Stimulated activated naive CD8-positive, alpha-beta T cell treated with anti-CD3 and anti-CD28 coated beads, Interleukin-15, amount 100 ng/mL, for 72 hours (primary cell): ENCODE data around the gene ST6GALNAC2.
A peak's percentile ranks its signal among the peaks of the same experiment; 100 is the strongest.
"Not testable (repeated sequence)": the region's sequence is repeated elsewhere in the genome, so short reads cannot be mapped to it uniquely, and the experiment has no call there.

Source experiments
- ATAC-seq: fragments of 150-1000 bp; cut with Tn5 transposase; 2 replicates; pipeline ENCODE4 v1.10.0; 2021; ENCODE audit warnings: mild to moderate bottlenecking, moderate library complexity
- DNase-seq, 2 donors: peaks; one replicate each; pipeline ENCODE4 v3.0.0; 2021 to 2022
- H3K27ac Mint-ChIP-seq, 2 donors: one replicate each; pipeline ENCODE4 v1.8.0; 2022; ENCODE audit warnings: mild to moderate bottlenecking in 2 of 2, mixed read lengths in 2 of 2, moderate library complexity in 2 of 2
- H3K27me3 Mint-ChIP-seq: one replicate; pipeline ENCODE4 v1.8.0; 2022; ENCODE audit warnings: mixed read lengths
- H3K4me1 Mint-ChIP-seq: one replicate; pipeline ENCODE4 v1.8.0; 2022; ENCODE audit warnings: mild to moderate bottlenecking, mixed read lengths
- H3K4me3 Mint-ChIP-seq, 2 donors: one replicate each; pipeline ENCODE4 v1.8.0; 2022; ENCODE audit warnings: mild to moderate bottlenecking in 2 of 2, mixed read lengths in 2 of 2, moderate library complexity in 1 of 2
- H3K9me3 Mint-ChIP-seq, 2 donors: one replicate each; pipeline ENCODE4 v1.8.0; 2022; ENCODE audit warnings: mixed read lengths in 2 of 2

The ST6GALNAC2 gene

DNA sequence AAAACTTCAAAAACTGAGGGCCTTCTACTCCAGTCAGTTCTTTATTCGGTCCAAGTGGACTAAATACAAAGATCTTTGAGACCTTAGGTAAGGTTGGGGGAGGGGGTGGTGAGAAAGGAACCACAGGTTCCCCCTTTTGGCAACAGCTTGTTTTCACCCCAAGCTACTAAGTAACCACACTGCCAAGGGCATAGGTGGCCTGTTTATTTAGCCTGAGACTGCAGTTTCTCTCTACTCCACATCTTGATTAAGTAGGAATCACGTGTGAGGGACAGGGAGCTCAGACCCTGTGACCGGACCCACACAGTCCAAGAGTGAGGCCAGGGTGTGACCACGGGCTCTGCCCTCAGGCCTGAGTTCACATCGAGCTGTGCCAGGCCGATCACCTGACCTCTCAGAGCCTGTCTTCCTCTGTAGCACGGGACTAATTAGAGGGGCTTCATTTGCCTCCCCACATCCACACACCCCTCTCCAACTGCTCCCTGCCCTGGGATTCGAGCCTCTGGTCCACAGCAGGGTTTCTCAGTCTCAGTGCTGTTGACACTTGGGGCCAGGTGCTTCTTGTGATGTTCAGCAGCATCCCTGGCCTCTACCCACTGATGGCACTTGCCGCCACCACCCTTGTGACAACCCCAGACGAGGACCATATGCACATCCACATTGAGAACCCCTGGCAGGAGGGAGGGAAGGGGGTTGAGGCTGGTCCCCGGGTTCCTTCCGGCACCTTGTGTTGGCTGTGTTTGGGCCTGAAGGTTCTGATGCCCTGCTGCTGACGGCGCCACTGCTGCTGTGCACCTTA is 17.8 kb downstream of the ST6GALNAC2 start:
- no peak overlapping the region for H3K4me3 Mint-ChIP-seq
- no peak overlapping the region for H3K27ac Mint-ChIP-seq
- DNase-seq (no peak), ATAC-seq (no peak)
- H3K27me3 Mint-ChIP-seq, result no peaks in the 10 kb centered on the region
- peaks cover 50% of the 10 kb centered on the region for H3K4me1 Mint-ChIP-seq
- H3K9me3 Mint-ChIP-seq, result no peaks in the 10 kb centered on the region

DNA sequence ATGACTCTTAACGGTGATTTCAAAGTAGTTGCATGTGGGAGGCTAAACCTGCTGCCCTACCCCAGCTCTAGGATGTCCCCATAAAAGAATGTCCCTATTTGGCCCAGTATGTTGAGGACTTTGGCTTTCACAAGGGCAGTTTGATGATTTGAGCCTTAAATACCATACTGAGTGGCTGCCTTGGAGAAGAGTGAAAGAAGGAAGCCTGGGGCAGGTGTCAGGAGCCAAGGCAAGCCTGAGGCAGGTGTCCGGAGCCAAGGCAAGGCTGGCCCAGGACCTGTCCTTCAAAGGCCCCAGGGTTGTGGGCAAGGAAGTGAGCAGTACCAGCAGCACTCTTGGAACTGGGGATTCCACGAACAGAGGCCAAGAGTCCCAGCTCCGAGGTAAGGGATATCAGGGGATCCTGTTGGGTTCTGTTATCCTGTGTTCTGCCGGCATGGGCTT is 18.6 kb downstream of the ST6GALNAC2 start:
- H3K9me3 Mint-ChIP-seq, result no peaks in the 10 kb centered on the region
- peaks cover 57% of the 10 kb centered on the region for H3K4me1 Mint-ChIP-seq
- DNase-seq (no peak), ATAC-seq (no peak)
- peak overlapping the region in 1 of 2 donors; percentile 60 for H3K27ac Mint-ChIP-seq
- no peaks in the 10 kb centered on the region for H3K27me3 Mint-ChIP-seq
- no peak overlapping the region for H3K4me3 Mint-ChIP-seq

DNA sequence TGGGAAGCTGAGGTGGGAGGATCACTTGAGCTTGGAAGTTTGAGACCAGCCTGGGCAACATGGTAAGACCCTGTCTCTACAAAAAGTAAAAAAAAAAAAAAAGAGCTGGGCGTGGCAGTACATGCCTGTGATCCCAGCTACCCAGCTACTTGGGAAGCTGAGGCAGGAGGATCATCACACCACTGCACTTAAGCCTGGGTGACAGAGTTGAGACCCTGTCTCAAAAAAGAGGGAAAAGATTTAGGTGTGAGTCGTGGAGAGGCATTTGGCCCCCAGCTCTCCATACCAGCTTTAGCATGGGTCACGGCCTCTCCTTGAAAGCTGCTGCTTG is 19.1 kb downstream of the ST6GALNAC2 start:
- Mint-ChIP-seq H3K27ac (peak overlapping the region in 1 of 2 donors; percentile 60), H3K9me3 (no peaks in the 10 kb centered on the region), H3K27me3 (no peaks in the 10 kb centered on the region), H3K4me3 (no peak overlapping the region), H3K4me1 (peaks cover 61% of the 10 kb centered on the region)
- DNase-seq (no peak), ATAC-seq (no peak)

DNA sequence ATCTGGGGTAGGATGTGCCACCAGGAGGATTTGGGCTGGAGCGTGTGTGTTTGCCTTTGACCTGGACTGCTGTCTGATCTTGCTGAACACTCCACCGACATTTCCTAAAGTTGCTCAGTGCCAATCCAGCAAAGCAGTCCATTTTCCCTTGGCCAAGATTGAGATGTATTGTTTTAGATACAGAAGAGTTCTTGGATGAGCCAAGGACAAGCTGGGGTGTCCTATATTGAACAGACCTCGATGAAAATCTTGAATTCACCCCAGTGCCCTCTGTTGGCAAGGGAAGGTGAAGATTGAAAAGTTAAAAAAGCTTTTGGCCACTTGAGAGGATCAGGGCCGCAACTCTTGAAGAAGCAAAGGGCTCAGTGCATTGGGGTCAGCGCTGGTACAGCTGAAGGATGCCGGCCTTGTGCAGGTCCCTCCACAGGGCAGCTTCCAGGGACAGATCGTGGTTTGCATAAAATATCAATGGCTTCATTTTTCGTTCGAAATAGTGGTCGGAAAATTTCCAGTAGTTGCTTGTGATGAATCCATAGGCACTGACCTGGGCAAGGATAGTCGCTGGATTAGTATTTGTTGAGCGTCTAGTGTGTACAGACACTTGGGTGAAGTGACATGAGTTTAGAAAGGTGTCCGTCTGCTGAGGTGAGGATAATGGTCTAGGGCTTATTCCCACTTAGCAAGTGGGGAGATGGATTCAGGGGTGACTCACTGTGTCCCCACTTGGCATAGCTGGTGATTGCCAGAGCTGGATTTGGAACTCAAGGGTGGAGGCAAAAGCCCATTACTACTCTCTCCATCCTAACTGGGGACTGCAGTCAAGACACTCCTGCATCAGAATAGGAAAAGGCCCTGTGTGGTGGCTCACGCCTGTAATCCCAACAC is 19.7 kb downstream of the ST6GALNAC2 start:
- no peak for ATAC-seq
- H3K27me3 Mint-ChIP-seq, result no peaks in the 10 kb centered on the region
- no peak overlapping the region for H3K4me3 Mint-ChIP-seq
- DNase-seq, result no peak
- peaks cover 67% of the 10 kb centered on the region for H3K4me1 Mint-ChIP-seq
- H3K27ac Mint-ChIP-seq, result peak overlapping the region; percentile 40 to 72
- no peaks in the 10 kb centered on the region for H3K9me3 Mint-ChIP-seq

DNA sequence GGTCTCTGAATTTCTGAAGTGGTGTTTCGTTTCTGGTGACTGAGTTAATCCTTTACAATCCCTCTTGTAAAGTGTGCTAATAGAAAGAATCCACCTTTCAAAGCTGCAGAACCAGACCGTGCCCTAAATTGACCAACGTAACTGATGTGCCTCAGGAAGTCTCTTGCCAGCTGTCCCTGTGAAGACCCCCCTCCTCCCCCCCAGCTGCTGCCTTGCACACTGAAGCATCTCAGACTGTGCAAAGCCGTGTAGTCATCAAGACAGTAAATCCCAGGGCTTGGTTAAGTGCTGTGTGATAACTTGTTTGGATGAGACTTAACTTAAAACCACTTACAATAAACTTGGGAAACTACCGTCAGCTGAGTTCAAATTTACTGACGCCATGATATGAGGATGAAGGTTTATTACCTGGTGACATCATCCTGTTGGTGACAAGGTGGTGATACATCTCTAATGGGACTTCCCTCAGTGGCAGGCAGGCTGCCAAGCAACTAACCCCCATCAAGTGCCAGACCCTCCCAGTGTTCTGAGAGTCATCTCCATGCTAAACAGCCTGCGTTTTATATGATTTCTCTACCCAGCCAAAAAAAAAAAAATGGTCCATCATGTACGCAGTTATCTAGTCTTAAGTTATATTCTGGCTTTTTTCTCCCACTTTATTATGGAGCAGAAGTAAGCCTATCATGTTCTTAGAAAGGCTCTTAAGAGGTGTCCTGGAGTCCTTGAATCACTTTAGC is 20.5 kb downstream of the ST6GALNAC2 start:
- DNase-seq (peak in 1 of 2 donors; percentile 33), ATAC-seq (peak; percentile 67)
- not testable (repeated sequence) for H3K9me3 Mint-ChIP-seq, H3K27me3 Mint-ChIP-seq
- Mint-ChIP-seq H3K27ac (peak overlapping the region; percentile 40 to 59), H3K4me3 (peak overlapping the region in 1 of 2 donors; percentile 38), H3K4me1 (peaks cover 75% of the 10 kb centered on the region)

DNA sequence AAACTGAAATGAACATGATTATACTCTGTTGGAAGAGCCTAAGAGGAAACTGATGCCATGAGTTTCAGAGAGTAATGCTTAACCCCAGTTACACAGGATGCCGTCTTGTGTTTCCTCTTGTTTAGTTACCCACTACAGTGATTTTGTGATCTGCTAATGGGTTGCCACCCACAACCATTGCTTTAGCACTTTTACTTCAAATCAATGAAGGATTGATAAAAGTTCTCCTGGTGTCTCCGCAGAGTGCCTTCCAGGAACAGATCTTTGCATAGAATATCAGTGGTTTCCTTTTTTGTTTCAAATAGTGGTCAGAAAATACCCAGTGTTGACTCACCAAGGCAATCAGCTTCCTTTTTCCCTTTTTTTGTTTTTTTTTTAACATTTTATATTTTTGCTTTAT is 22.3 kb downstream of the ST6GALNAC2 start:
- not testable (repeated sequence) for DNase-seq, H3K4me3 Mint-ChIP-seq, H3K27me3 Mint-ChIP-seq, H3K9me3 Mint-ChIP-seq, H3K27ac Mint-ChIP-seq
- peaks cover 88% of the 10 kb centered on the region for H3K4me1 Mint-ChIP-seq
- ATAC-seq, result peak; percentile 47

DNA sequence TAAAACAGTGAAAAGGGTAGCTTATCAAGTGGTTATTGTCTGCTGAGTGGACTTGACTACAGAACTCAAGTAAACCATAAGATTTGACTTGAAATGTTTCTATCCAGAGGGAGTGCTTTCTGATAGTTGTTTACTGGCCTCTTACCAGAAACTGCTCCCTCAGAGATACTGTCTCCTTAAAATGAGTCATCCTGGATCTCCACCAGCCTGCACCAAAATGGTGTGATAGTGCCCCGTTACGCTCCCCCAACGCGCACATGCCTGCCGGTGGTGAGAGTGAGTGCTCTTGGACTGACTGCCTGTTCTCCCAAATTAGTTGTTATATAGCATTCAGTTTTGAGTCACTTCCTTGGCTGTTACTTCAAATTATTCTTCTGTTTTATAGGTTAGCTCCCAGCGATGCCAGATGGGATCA is 22.9 kb downstream of the ST6GALNAC2 start:
- DNase-seq (no peak), ATAC-seq (no peak)
- H3K9me3 Mint-ChIP-seq, result no peaks in the 10 kb centered on the region
- peaks cover 88% of the 10 kb centered on the region for H3K4me1 Mint-ChIP-seq
- H3K27ac Mint-ChIP-seq, result peak overlapping the region in 1 of 2 donors; percentile 42
- peak overlapping the region; percentile 6 to 47 for H3K4me3 Mint-ChIP-seq
- H3K27me3 Mint-ChIP-seq, result no peaks in the 10 kb centered on the region

DNA sequence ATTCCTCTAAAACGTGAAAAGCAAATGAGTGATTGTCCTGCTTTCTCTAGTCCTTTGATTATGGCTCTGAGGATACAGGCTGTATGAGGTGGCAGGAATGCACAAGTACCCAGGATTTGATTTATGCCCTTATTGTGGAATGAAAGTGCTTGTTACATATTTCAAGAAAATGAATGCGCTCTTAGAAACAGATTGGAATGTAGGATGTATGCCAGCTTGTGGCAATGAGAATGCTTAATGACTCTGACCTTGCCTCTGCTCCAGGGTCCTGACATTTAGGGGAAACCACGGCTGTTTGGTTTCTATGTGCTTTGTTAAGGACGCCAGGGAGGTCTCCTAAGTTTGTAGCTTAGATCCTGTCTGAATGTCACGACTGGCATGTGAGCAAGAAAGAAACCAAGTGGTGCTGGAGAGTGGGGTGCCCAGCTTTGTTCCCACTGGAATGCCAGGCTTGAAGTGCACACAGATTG is 23.8 kb downstream of the ST6GALNAC2 start:
- peak overlapping the region in 1 of 2 donors; percentile 74 for H3K27ac Mint-ChIP-seq
- peaks cover 89% of the 10 kb centered on the region for H3K4me1 Mint-ChIP-seq
- ATAC-seq, result no peak
- no peak for DNase-seq
- H3K9me3 Mint-ChIP-seq, result no peaks in the 10 kb centered on the region
- H3K27me3 Mint-ChIP-seq, result no peaks in the 10 kb centered on the region
- H3K4me3 Mint-ChIP-seq, result peak overlapping the region; percentile 62 to 100

DNA sequence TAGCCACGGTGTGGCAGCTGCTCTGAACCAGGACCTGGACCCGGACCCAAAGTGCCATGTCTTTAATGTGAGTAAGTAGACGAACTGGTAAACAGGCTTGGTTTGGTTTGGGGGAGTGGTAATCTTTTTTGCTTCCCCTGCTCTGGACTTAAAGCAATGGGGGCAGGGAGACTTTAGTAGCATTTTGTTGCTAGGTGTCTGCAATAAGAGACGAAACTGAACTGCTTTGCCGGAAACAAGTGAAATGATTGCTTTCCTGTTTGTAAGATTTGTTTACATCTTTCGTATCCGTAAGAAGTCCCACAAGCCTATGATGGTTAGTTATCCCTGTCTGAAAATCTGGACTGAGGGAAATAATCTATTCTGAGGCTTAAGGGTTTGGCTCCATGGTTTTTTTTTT is 24.3 kb downstream of the ST6GALNAC2 start:
- ATAC-seq, result no peak
- Mint-ChIP-seq H3K27ac (peak overlapping the region; percentile 25 to 78), H3K27me3 (no peaks in the 10 kb centered on the region), H3K4me3 (peak overlapping the region; percentile 62 to 100), H3K9me3 (no peaks in the 10 kb centered on the region), H3K4me1 (peaks cover 89% of the 10 kb centered on the region)
- no peak for DNase-seq

DNA sequence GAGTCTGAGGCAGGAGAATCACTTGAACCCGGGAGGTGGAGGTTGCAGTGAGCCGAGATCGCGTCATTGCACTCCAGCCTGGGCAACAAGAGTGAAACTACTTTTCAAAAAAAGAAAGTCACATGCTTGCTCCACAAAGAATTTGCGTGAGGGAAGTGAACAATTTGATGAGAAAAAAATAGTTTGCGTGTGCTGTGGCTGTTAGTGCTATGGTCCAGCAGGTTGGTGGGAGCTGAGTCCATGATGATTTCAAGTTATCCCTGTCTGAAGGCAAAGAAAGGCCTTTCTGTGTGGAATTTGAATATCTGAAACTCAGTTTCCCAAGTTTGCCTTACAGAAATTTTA is 24.8 kb downstream of the ST6GALNAC2 start:
- Mint-ChIP-seq H3K4me3 (peak overlapping the region; percentile 77 to 100), H3K9me3 (no peaks in the 10 kb centered on the region), H3K27me3 (no peaks in the 10 kb centered on the region), H3K27ac (peak overlapping the region in 1 of 2 donors; percentile 69), H3K4me1 (peaks cover 86% of the 10 kb centered on the region)
- DNase-seq (no peak), ATAC-seq (no peak)

DNA sequence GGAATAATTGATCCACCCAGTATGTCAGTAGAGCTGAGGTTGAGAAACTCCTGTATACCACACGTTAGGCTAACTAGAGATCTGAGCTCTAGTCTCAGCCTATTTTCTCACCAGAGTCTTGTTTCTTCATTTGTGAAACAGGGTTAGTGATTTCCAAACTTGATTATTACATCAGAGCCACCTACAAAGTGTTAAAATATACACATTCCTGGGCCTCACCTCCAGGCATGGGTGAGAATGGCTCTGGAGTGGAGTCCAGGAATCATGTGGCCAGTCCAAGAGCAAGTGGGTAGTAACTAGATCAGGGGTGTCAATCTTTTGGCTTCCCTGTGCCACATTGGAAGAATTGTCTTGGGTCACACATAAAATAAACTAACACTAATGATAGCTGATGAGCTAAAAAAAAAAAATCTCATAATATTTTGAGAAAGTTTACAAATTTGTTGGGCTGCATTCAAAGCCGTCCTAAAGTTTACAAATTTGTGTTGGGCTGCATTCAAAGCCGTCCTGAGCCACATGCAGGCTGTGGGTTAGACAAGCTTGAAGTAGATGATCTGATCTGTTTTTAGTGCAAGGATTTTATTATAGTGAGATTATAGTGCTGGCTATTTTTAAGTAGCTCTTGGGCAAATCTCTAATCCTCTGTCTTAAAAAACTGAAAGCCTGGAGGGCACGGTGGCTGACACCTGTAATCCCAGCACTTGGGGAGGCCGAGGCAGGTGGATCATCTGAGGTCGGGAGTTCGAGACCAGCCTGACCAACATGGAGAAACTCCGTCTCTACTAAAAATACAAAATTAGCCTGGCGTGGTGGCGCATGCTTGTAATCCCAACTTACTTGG is 25.4 kb downstream of the ST6GALNAC2 start:
- peaks cover 85% of the 10 kb centered on the region for H3K4me1 Mint-ChIP-seq
- peak overlapping the region; percentile 77 to 100 for H3K4me3 Mint-ChIP-seq
- H3K27me3 Mint-ChIP-seq, result no peaks in the 10 kb centered on the region
- peak overlapping the region; percentile 69 to 95 for H3K27ac Mint-ChIP-seq
- ATAC-seq, result no peak
- DNase-seq, result no peak
- H3K9me3 Mint-ChIP-seq, result no peaks in the 10 kb centered on the region

DNA sequence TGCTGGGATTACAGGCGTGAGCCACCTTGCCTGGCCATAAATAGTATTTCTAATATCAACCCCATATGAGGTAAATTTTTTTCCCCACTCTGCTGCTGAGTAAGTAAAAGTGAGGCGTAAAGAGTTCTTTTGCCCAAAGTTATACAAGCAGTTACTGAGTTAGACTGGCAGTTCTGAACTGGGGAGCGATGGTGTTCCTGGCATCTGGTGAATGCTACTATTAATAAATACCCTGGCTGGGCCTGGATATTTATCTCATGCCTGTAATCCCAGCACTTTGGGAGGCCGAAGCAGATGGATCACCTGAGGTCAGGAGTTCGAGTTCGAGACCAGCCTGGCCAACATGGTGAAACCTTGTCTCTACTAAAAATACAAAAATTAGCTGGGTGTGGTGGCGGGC is 26.2 kb downstream of the ST6GALNAC2 start:
- not testable (repeated sequence) for ATAC-seq, H3K27me3 Mint-ChIP-seq, DNase-seq, H3K9me3 Mint-ChIP-seq, H3K27ac Mint-ChIP-seq
- peaks cover 77% of the 10 kb centered on the region for H3K4me1 Mint-ChIP-seq
- H3K4me3 Mint-ChIP-seq, result peak overlapping the region; percentile 99 to 100

DNA sequence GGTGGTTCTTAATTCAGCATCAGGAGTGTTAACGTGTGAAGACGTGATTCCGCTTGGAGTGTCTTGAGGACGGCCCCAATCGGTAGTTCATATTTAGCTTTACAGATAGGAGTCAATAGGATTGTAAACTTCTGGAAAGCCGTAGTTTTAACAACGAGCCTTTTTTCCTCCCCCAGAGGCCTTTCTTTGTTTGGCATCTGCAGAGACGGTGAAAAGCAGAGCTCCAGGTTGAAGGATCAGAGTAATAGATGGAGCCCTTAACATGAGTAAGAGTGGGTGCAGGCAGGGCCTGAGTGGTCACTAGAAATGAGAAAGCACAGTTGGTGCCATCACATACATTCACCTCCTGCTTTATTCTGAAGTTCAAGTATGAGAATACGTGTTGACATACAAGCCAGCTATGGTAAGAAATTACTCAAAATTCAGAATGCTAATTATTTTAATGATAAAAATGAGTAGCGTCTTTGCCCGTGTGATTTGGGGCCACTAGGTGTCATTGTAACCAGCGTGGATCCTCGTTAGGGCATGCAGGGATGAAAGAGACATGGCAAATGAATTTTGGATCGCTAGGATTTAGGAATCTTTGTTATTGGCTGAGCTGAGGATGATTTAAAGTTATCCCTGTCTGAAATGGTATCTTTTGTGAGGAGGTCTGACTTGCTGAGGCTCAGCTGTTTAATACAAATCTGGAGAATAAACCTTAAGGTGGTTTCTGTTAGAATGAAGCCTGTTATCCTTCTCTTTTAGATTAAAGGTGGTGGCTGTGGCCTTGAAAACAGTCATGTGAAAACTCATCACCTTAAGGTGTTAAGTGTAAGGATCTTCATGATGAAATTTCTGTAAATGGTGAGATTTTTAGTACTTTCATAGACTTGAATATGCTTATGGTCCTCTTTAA is 27.2 kb downstream of the ST6GALNAC2 start:
- H3K4me1 Mint-ChIP-seq, result peaks cover 76% of the 10 kb centered on the region
- DNase-seq, result peak in 1 of 2 donors; percentile 32
- H3K27ac Mint-ChIP-seq, result peak overlapping the region; percentile 100
- H3K27me3 Mint-ChIP-seq, result no peaks in the 10 kb centered on the region
- ATAC-seq, result peak; percentile 44
- H3K9me3 Mint-ChIP-seq, result no peaks in the 10 kb centered on the region
- H3K4me3 Mint-ChIP-seq, result peak overlapping the region; percentile 99 to 100
